Gastrocnemius medialis (tissue), 4 donors: Measurements from ENCODE around the gene PBX1. TPM values are rescaled to one million over a fixed set of nuclear protein-coding genes. Genes with fewer than 3 reads are reported as not detected.

ENCODE experiments used
- ATAC-seq, 2 donors: fragments of 150-250 bp; one replicate each; pipeline ENCODE4 v1.9.1; 2016
- DNase-seq, 2 donors: peaks; one replicate each; pipeline ENCODE4 v3.0.0-alpha.2; 2019
- H3K27ac ChIP-seq, 4 donors: fragments of 200-600 bp; sonication (generic); 1 replicate in 1 of 4; 2 replicates in 3 of 4; pipeline ENCODE4 v1.5.1; 2016 to 2018; ENCODE audit warnings: mild to moderate bottlenecking in 2 of 4, moderate library complexity in 1 of 4
- H3K27me3 ChIP-seq, 3 donors: fragments of 200-600 bp; sonication (generic) in 2 of 3; 1 replicate in 1 of 3; 2 replicates in 2 of 3; pipeline versions ENCODE4 v1.5.1 to v1.6.0; 2016 to 2019; ENCODE audit warnings: mild to moderate bottlenecking in 1 of 3, moderate library complexity in 1 of 3
- H3K36me3 ChIP-seq, 2 donors: fragments of 200-600 bp; sonication (generic) in 1 of 2; one replicate each; pipeline ENCODE4 v1.5.1; 2017 to 2018
- H3K4me1 ChIP-seq, 2 donors: fragments of 200-600 bp; sonication (generic) in 1 of 2; one replicate each; pipeline ENCODE4 v1.5.1; 2016 to 2017; ENCODE audit warnings: mild to moderate bottlenecking in 2 of 2
- H3K4me3 ChIP-seq, 4 donors: fragments of 200-600 bp; sonication (generic) in 3 of 4; 1 replicate in 1 of 4; 2 replicates in 3 of 4; pipeline ENCODE4 v1.5.1; 2016 to 2019; ENCODE audit warnings: mild to moderate bottlenecking in 2 of 4
- H3K9me3 ChIP-seq, 3 donors: fragments of 200-600 bp; sonication (generic) in 2 of 3; 1 replicate in 1 of 3; 2 replicates in 2 of 3; pipeline ENCODE4 v1.5.1; 2016 to 2019
- POLR2A ChIP-seq, 2 donors: fragments of 450-650 bp; IDR thresholded peaks; one replicate each; pipeline ENCODE4 v1.6.1; 2017; ENCODE audit warnings: antibody characterized with exemption in 2 of 2, mild to moderate bottlenecking in 2 of 2, moderate library complexity in 2 of 2
- in situ Hi-C, 4 donors: fragments of 200-750 bp; cut with MboI; loops; one replicate each; pipeline versions ENCODE4 v1.15.0 to v1.8.0; 2017; ENCODE audit warnings: low sequenced_read_pairs in 4 of 4
- intact Hi-C: fragments of 100-400 bp; cut with DNase I; formaldehyde crosslinking; loops from one replicate; pipeline ENCODE4 v1.15.1; 2023; ENCODE audit warnings: low total_unique reads
- total RNA-seq, 4 donors: library from RNA; depleted of rRNA; stranded (reverse); fragments of >200 nt; gene quantifications; one replicate each; pipeline versions ENCODE4 v1.1.0 to v1.2.3, GENCODE V29; 2016
- TF ChIP-seq, protein P1 (sequence below), 5 experiments: fragments of 450-650 bp in 3 of 5; fragments of 200-600 bp in 2 of 5; sonication (generic) in 2 of 5; IDR thresholded peaks in 4 of 5; conservative IDR thresholded peaks in 1 of 5; 1 replicate in 4 of 5; 2 replicates in 1 of 5; pipeline ENCODE4 v1.5.1; 2016 to 2019; ENCODE audit warnings: antibody characterized with exemption in 5 of 5, mild to moderate bottlenecking in 3 of 5, moderate library complexity in 3 of 5

PBX1 gene
- total RNA-seq, 4 donors from 2014 or later = 21.7 to 36.5 (median 29.0) TPM

DNA sequence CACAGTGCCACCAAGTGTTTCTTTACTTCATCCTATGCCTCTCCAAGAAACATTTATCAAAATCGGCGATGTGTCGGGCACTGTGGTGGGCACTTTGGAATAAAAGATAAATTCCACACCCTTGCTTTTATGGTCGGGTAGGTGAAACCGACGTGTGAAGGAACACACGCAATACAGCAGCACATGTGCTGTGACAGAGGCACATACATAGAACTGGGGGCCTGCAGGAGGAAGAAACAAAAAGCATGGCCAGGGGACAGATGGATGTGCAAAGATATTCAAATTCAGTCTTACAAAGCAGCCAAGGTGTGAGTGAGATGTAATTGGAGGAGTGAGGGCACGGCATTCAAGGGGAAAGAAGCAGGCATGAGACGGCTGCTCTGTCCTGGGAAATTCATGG is 282.0 kb downstream of the PBX1 start:
- TF ChIP-seq, protein P1, sequence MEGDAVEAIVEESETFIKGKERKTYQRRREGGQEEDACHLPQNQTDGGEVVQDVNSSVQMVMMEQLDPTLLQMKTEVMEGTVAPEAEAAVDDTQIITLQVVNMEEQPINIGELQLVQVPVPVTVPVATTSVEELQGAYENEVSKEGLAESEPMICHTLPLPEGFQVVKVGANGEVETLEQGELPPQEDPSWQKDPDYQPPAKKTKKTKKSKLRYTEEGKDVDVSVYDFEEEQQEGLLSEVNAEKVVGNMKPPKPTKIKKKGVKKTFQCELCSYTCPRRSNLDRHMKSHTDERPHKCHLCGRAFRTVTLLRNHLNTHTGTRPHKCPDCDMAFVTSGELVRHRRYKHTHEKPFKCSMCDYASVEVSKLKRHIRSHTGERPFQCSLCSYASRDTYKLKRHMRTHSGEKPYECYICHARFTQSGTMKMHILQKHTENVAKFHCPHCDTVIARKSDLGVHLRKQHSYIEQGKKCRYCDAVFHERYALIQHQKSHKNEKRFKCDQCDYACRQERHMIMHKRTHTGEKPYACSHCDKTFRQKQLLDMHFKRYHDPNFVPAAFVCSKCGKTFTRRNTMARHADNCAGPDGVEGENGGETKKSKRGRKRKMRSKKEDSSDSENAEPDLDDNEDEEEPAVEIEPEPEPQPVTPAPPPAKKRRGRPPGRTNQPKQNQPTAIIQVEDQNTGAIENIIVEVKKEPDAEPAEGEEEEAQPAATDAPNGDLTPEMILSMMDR (IDR thresholded peaks at IDR 0.05 in 4 of 5, conservative IDR thresholded peaks at IDR 0.05 in 1 of 5) = no peak
- TF ChIP-seq POLR2A (IDR thresholded peaks at IDR 0.05) = no peak
- ATAC-seq = no peak

GRCh38 chr1:164841702-164842465 is 282.9 kb downstream of the PBX1 start:
- Histone ChIP-seq H3K9me3 (no peaks in the 10 kb centered on the region), H3K27ac (no peak overlapping the region), H3K4me1 (peaks cover 5 to 11% of the 10 kb centered on the region in 2 donors), H3K27me3 (no peaks in the 10 kb centered on the region), H3K36me3 (no peaks in the 10 kb centered on the region), H3K4me3 (no peak overlapping the region)
- in situ Hi-C loops = no loop called here
- TF ChIP-seq, protein P1 (IDR thresholded peaks at IDR 0.05 in 4 of 5, conservative IDR thresholded peaks at IDR 0.05 in 1 of 5) = no peak
- TF ChIP-seq POLR2A (IDR thresholded peaks at IDR 0.05) = no peak
- intact Hi-C loops = no loop called here
- ATAC-seq (no peak), DNase-seq (no peak)

More for the DNA sequence above, 282.0 kb downstream of the PBX1 start:
- H3K4me3 ChIP-seq = no peak overlapping the region
- intact Hi-C loops (no loop called here), in situ Hi-C loops (no loop called here)
- DNase-seq = no peak
- peaks cover 0 to 7% of the 10 kb centered on the region in 2 donors for H3K4me1 ChIP-seq
- no peaks in the 10 kb centered on the region for H3K9me3 ChIP-seq
- no peaks in the 10 kb centered on the region for H3K36me3 ChIP-seq
- H3K27me3 ChIP-seq = no peaks in the 10 kb centered on the region
- no peak overlapping the region for H3K27ac ChIP-seq

DNA sequence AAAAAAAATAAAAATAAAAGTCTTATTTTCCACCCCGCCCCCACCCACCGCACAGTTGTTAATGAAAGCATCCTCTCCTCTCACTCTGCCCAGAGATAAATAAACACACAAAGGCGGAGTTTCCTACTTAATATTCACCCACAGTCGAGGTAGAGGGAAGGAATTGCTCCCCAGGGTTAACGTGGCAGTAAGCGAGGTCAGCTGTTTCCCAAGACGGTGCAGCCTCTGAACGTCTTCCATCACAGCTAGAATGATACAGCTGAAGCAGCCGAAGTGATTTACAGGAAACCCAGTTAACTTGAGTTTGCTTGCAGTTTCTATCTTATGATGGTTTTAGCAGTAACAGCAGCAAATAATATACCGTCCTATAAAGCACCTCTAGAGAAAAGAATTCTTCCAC is 283.9 kb downstream of the PBX1 start:
- no peak for TF ChIP-seq POLR2A (IDR thresholded peaks at IDR 0.05)
- TF ChIP-seq, protein P1 (IDR thresholded peaks at IDR 0.05 in 4 of 5, conservative IDR thresholded peaks at IDR 0.05 in 1 of 5) = no peak
- Histone ChIP-seq H3K4me3 (no peak overlapping the region), H3K36me3 (no peaks in the 10 kb centered on the region), H3K27me3 (no peaks in the 10 kb centered on the region), H3K27ac (no peak overlapping the region), H3K9me3 (no peaks in the 10 kb centered on the region), H3K4me1 (peaks cover 14 to 15% of the 10 kb centered on the region in 2 donors)
- in situ Hi-C loops (no loop called here), intact Hi-C loops (no loop called here)
- ATAC-seq (no peak), DNase-seq (no peak)

DNA sequence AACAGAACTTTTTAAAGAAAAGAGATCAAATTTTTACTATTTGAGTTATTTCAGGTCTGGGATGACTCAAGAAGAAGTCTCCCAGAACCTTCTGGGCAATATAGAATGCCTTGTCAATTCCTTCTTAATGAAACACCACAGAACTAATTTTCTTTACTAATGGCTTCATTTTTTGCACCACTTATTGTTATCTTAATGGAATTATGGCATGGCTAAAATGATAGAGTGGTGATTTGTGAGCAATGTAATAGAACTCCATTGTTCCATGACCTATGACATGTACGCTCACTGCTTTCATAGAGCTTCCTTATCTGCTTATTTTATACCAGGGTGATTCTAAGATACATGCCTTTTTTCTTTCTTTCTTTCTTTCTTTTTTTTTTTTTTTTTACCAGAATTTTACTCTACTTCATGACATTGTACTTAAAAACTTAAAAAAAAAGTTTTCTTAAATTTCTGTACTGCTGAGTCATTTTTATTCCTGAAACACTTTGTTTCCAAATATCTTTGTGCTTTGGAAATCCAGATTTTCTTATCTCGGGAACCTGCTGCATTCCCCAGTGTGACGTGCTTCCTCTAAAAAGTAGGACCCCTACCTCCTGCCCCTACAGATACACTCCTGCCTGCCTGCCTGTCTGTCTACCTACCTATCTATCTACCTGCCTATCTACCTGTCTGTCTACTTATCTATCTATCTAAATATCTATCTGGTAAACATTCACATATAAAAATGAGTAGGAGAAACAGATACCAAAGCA is 284.9 kb downstream of the PBX1 start:
- no peak overlapping the region for H3K27ac ChIP-seq
- H3K4me1 ChIP-seq = peaks cover 14 to 15% of the 10 kb centered on the region in 2 donors
- H3K36me3 ChIP-seq = no peaks in the 10 kb centered on the region
- in situ Hi-C loops (no loop called here), intact Hi-C loops (no loop called here)
- TF ChIP-seq, protein P1 (IDR thresholded peaks at IDR 0.05 in 4 of 5, conservative IDR thresholded peaks at IDR 0.05 in 1 of 5) = no peak
- TF ChIP-seq POLR2A (IDR thresholded peaks at IDR 0.05) = no peak
- DNase-seq (no peak), ATAC-seq (no peak)
- no peaks in the 10 kb centered on the region for H3K9me3 ChIP-seq
- H3K4me3 ChIP-seq = no peak overlapping the region
- H3K27me3 ChIP-seq = no peaks in the 10 kb centered on the region
